HPDE6-E6E7 (cell line): ENCODE data around the gene MYPN.
A peak's percentile ranks its signal among the peaks of the same experiment; 100 is the strongest.
"Not testable (repeated sequence)": the region's sequence is repeated elsewhere in the genome, so short reads cannot be mapped to it uniquely, and the experiment has no call there.

Source experiments
- DNase-seq: peaks from one replicate; pipeline ENCODE4 v3.0.0; 2011; ENCODE audit warnings: missing footprints; ENCODE audit errors: extremely low spot score

The MYPN gene

DNA sequence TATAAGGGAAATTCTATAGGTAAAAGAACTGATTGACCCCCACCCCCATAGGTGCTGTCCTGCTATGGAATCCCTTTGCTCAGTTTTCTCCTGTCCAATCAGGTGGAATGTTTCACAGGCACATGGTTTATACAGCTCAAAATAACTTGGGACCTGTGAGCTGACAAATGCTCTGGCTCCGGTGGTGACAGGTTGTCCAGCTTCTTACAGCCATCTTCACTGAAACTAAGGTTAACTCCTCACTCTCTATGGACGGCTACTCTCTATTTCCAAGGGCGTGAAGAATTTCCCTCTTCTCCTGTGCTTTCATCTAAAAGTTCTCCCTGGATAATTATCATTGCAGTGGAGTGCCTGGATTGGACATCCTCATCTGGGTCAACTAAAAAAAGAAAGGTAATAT is at the start of gene MYPN:
MYPN (plus strand) TSS at position 158 of the 400 bp plus-strand sequence. CDS start 11,951 bp downstream, outside the sequence.
- no peak for DNase-seq

DNA sequence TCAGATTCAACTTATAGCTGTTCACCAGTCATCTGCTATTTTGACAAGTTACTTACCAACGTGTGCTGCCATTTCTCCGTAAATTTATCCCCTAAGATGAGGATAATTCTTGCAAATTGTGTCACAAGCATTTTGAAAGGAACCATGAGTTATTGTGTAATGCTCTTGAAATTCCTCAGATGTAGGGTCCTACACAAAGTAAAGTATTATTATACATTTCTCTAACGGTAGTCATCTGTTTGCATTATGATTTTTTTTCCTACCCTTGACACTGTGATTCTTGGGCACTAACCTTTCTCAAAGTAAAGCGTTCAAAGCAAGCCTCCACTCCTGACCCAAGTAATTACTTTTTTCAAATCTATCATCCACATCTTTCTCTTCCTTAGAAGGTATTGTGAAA is 42.3 kb upstream of the MYPN start:
- no peak for DNase-seq

- DNase-seq: no peak
These were observed 41.8 kb upstream of the MYPN start for GRCh38 chr10:68067508-68067907.

GRCh38 chr10:68073631-68074030 is 35.7 kb upstream of the MYPN start:
- no peak for DNase-seq

DNA sequence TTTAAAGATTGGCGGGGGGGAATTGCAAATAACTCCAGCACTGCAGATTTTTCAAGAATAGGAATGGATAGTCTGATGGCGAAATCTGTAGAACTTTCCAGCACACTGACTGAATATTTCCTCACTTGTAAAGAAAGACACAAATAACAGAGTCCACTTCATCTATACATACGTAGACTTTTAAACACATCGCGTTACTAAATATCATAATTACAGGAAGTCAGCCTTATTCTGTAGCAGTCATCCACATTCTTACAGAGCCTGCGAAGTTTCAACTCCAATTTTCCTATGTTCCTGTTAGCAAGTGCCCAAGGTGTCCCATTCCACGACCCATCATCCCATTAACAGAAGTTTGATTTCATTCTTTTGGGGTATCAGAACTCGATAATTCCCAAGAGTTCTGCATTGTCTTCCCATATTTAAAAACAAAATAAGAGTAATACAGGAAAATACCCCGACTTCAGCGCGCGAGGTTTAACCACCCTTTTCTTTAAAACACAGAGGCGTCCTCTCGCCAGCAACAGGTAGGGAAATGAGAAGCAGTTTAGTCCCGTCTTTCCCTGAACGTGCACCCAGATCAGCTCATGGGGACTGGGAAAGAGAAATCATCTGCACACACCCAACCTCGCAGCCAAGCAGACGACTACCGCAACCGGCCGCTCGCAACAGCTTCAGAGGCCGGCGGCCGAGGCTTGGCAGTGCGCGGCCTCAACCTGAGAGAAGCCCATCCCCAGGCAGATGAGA is 35.1 kb upstream of the MYPN start:
- no peak for DNase-seq

GRCh38 chr10:68074775-68075549 is 34.3 kb upstream of the MYPN start, which contains the start of gene HERC4:
Gene HERC4 (minus strand): TSS chr10:68075283. CDS start chr10:68073108, 2,175 bp downstream.
- DNase-seq: peak; percentile 87

DNA sequence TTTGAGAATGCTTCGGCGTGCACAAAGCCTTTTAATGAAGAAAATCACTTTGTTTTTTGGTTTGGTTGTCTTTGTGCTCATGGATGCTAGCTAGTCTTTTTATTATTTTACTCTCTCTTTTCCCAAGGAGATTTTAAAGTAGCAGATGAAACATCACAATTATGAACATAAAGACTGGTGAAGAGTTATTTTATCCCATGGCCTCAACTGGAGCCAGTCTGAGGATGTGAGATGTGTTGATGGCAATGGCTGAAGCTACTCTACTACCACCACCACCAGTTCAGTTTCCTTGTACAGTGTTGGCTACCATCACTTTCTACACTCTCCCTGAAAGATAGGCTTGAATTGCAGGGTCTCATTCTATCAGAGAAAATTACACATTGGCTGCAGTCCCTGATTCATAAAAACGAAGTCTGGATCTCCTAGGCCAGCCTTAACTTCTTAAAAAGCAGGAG is 33.7 kb upstream of the MYPN start:
- no peak for DNase-seq

DNA sequence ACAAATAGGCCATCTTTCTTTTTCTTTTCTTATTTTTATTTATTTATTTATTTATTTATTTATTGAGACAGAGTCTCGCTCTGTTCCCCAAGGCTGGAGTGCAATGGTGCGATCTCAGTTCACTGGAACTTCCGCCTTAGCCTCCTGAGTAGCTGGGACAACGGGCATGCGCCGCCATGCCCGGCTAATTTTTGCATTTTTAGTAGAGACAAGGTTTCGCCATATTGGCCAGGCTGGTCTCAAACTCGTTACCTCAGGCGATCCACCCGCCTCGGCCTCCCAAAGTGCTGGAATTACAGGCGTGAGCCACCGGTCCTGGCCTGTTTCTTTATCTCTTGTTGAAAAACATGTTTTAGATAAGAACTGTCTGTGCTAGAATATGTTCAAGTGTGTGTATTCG is 33.2 kb upstream of the MYPN start:
- DNase-seq: not testable (repeated sequence)

DNA sequence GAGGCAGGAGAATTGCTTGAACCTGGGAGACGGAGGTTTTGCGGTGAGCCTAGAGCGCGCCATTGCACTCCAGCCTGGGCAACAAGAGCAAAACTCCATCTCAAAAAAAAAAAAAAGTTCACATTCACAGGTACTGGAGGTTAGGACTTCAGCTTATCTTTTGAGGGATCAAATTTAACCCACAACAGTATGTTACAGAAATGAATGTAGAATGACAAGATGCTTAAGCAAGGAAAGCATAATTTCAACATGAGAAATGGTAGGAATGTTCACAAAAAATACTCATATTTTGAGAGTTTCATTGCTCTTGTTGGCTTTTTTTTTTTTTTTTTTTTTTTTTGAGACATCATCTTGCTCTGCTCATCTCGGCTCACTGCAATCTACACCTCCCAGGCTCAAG is 32.3 kb upstream of the MYPN start:
- DNase-seq: no peak

GRCh38 chr10:68079434-68079833 is 29.9 kb upstream of the MYPN start:
- no peak for DNase-seq

DNA sequence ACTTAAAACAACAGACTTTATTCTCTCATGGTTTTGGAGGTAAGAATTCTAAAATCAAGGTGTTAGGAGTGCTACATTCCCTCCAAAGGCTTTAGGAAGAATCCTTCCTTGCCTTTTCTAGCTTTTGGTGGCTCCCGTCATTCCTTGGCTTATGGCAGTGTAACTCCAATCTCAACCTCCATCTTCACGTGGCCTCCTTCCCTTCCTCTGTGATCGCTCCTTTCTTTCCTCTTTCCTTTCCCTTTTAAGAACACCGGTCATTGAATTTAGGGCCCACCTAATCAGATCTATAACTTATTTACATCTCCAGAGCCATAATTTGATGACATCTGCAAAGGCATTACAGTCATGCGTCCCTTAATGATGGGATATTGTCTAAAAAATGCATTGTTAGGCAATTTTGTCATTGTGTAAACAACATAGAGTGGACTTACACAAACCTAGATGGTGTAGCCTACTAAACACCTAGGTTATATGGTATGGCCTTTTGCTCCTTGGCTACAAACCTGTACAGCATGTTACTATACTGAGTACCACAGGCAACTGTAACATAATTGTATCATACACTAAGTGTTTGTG is 28.3 kb upstream of the MYPN start:
- no peak for DNase-seq

GRCh38 chr10:68081916-68082315 is 27.4 kb upstream of the MYPN start:
- no peak for DNase-seq

- no peak for DNase-seq
These were observed 26.4 kb upstream of the MYPN start for GRCh38 chr10:68082872-68083271.

DNA sequence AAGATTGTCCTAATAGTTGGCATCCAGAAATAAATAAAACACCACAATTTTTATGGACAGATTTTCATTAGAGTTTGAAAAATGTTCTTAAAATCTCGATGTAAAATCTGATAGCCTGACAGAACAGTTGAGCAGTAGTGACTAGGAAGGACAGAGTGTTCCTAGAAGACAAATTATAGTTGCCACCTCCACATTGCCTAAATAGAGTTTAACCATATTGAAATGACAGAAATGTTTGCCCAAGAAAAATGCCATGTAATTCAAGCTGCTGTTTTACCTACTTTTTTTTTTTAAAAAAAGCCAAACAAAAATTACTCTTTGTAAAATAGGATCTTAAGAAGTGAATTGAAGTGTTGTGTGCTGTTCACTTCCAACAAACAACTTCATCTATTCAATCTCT is 25.3 kb upstream of the MYPN start:
- no peak for DNase-seq

- DNase-seq: no peak
These were observed 24.8 kb upstream of the MYPN start for GRCh38 chr10:68084469-68084868.

GRCh38 chr10:68086011-68086410 is 23.3 kb upstream of the MYPN start:
- no peak for DNase-seq

DNA sequence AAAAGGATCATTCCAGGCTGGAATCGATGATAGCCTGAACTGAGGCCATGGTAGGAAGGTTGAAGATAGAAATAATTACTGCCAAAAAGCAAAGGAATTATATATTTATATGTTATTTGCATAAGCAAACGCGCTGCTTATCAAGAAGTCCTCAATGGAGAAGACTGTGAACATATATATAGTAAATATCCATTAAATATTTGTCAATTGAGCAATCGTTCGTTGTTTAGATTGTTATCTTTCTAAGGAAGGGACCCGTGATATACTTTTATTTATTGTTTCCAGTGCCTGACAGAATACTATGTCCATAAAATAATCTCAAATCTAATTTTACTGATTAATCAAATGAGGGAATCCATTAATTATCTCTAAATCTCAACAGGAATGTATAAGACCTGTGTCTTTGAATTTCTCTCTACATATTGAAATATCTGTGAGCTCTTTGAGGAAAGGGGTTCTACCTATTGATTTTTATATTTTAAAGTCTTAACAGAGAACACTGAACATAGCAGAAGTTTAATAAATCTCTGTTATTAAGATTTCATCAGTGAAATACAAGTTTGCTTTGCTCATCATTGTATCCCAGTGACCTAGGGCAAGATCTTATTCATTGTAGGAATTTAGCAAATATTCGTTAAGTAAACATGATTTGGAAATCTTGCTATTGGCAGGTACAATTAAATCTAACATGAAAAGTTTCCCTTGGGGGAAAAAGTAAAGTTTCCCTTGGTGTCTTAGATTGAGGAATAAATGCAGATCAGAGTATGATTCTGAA is 22.2 kb upstream of the MYPN start:
- no peak for DNase-seq

GRCh38 chr10:68087685-68088401 is 21.4 kb upstream of the MYPN start:
- no peak for DNase-seq

GRCh38 chr10:68088740-68089139 is 20.5 kb upstream of the MYPN start:
- DNase-seq: no peak

GRCh38 chr10:68090586-68090985 is 18.7 kb upstream of the MYPN start:
- no peak for DNase-seq

GRCh38 chr10:68092512-68092911 is 16.8 kb upstream of the MYPN start:
- no peak for DNase-seq
